IMR-90 (cell line): Measurements from ENCODE around the gene OPHN1. TPM values are rescaled to one million over a fixed set of nuclear protein-coding genes. Genes with fewer than 3 reads are reported as not detected.

ENCODE experiments used
- ATAC-seq: fragments of 200-7000 bp; cut with Tn5 transposase; 2 replicates; pipeline ENCODE4 v1.9.1; 2020; ENCODE audit warnings: low read depth, mild to moderate bottlenecking, moderate library complexity
- BruUV-seq: library from RNA; stranded (reverse); fragments of 400-500 nt; replicated peaks from 2 replicates; lab custom pipeline; 2021; lab: Mats Ljungman, UMichigan
- CTCF ChIA-PET: fragments of 300-600 bp; formaldehyde crosslinking; extraction: SDS; loops from one replicate; lab custom pipeline; 2021; ENCODE audit warnings: antibody characterized with exemption; lab: Yijun Ruan, JAX
- POLR2A ChIA-PET: fragments of 300-600 bp; sonication (Branson Sonifier 250); formaldehyde crosslinking; loops from one replicate; lab custom pipeline; 2022; ENCODE audit warnings: antibody characterized with exemption; ENCODE audit not compliant: unreplicated experiment; lab: Charles Lee
- DNase-seq: peaks from one replicate; pipeline ENCODE4 v3.0.0; 2013
- H2AFZ ChIP-seq: replicated peaks from 2 replicates; pipeline ENCODE3; 2013; ENCODE audit warnings: low read length, mild to moderate bottlenecking; ENCODE audit not compliant: poor library complexity
- H2AK5ac ChIP-seq: 2 replicates; pipeline ENCODE4 v1.6.1; 2013; ENCODE audit warnings: low read depth, low read length, inconsistent platforms
- H2AK9ac ChIP-seq: replicated peaks from 2 replicates; pipeline ENCODE3; 2013; ENCODE audit warnings: mild to moderate bottlenecking, low read depth, low read length, moderate library complexity; ENCODE audit not compliant: poor library complexity
- H2BK120ac ChIP-seq: 2 replicates; pipeline ENCODE4 v1.6.1; 2013; ENCODE audit warnings: low read depth, low read length, inconsistent platforms
- H2BK15ac ChIP-seq: 3 replicates; pipeline ENCODE4 v1.6.1; 2013; ENCODE audit warnings: low read depth, low read length, inconsistent platforms
- H2BK20ac ChIP-seq: 2 replicates; pipeline ENCODE4 v1.6.1; 2013; ENCODE audit warnings: low read depth, mild to moderate bottlenecking, inconsistent platforms, low read length, moderate library complexity
- H2BK5ac ChIP-seq: 2 replicates; pipeline ENCODE4 v1.6.1; 2013; ENCODE audit warnings: mild to moderate bottlenecking, low read depth, low read length, inconsistent platforms; ENCODE audit not compliant: poor library complexity, severe bottlenecking
- H3K14ac ChIP-seq: replicated peaks from 2 replicates; pipeline ENCODE4 v1.6.1; 2013; ENCODE audit warnings: low read depth, low read length, inconsistent platforms
- H3K18ac ChIP-seq: 2 replicates; pipeline ENCODE4 v1.6.1; 2013; ENCODE audit warnings: low read depth, low read length, control low read depth
- H3K23ac ChIP-seq: 2 replicates; pipeline ENCODE4 v1.6.1; 2013; ENCODE audit warnings: low read depth, low read length, inconsistent platforms
- H3K27ac ChIP-seq: 2 replicates; pipeline ENCODE4 v1.5.1; 2013; ENCODE audit warnings: mild to moderate bottlenecking, control low read depth, low read length; ENCODE audit not compliant: insufficient read depth
- H3K27me3 ChIP-seq: 2 replicates; pipeline ENCODE4 v1.6.1; 2013; ENCODE audit warnings: low read length; ENCODE audit not compliant: control insufficient read depth, insufficient read depth
- H3K36me3 ChIP-seq: 2 replicates; pipeline ENCODE4 v1.6.1; 2013; ENCODE audit warnings: low read length, mixed read lengths; ENCODE audit not compliant: control insufficient read depth, insufficient read depth
- H3K4ac ChIP-seq: 2 replicates; pipeline ENCODE4 v1.6.1; 2013; ENCODE audit warnings: low read depth, low read length, inconsistent platforms
- H3K4me1 ChIP-seq: 2 replicates; pipeline ENCODE4 v1.6.1; 2013; ENCODE audit warnings: low read length, mixed read lengths; ENCODE audit not compliant: control insufficient read depth, insufficient read depth
- H3K4me2 ChIP-seq: 2 replicates; pipeline ENCODE4 v1.6.1; 2013; ENCODE audit warnings: low read depth, mild to moderate bottlenecking, control low read depth, low read length, moderate library complexity
- H3K4me3 ChIP-seq: 2 replicates; pipeline ENCODE4 v1.5.1; 2013; ENCODE audit warnings: low read depth, mild to moderate bottlenecking, control low read depth, low read length, moderate library complexity; ENCODE audit not compliant: insufficient read depth
- H3K56ac ChIP-seq: 2 replicates; pipeline ENCODE4 v1.6.1; 2013; ENCODE audit warnings: low read length, inconsistent platforms; ENCODE audit not compliant: insufficient read depth; ENCODE audit errors: extremely low read depth
- H3K79me1 ChIP-seq, 2 experiments: 2 replicates each; pipeline ENCODE4 v1.6.1; 2013; ENCODE audit warnings: low read length in 2 of 2, inconsistent platforms in 1 of 2, low read depth in 1 of 2
- H3K9ac ChIP-seq: 2 replicates; pipeline ENCODE4 v1.6.1; 2013; ENCODE audit warnings: low read depth, low read length, control low read depth
- H3K9me1 ChIP-seq: 2 replicates; pipeline ENCODE4 v1.6.1; 2013; ENCODE audit warnings: low read length, inconsistent platforms; ENCODE audit not compliant: insufficient read depth
- H3K9me3 ChIP-seq: 2 replicates; pipeline ENCODE4 v1.6.1; 2013; ENCODE audit warnings: low read length; ENCODE audit not compliant: control insufficient read depth, insufficient read depth
- H4K20me1 ChIP-seq: 2 replicates; pipeline ENCODE4 v1.6.1; 2013; ENCODE audit warnings: low read length, inconsistent platforms; ENCODE audit not compliant: insufficient read depth
- H4K5ac ChIP-seq: 2 replicates; pipeline ENCODE4 v1.6.1; 2013; ENCODE audit warnings: mild to moderate bottlenecking, low read depth, low read length, control low read depth
- H4K8ac ChIP-seq, 2 experiments: 2 replicates each; pipeline ENCODE4 v1.6.1; 2013; ENCODE audit warnings: low read depth in 2 of 2, low read length in 2 of 2, control low read depth in 1 of 2, inconsistent platforms in 1 of 2
- H4K91ac ChIP-seq: 2 replicates; pipeline ENCODE4 v1.6.1; 2013; ENCODE audit warnings: low read depth, low read length, inconsistent platforms; ENCODE audit not compliant: insufficient read depth
- CEBPB ChIP-seq: IDR thresholded peaks from 2 replicates; pipeline ENCODE4 v1.6.1; 2012; ENCODE audit warnings: low read depth, low read length, improper control_type of control experiment
- MAFK ChIP-seq: IDR thresholded peaks from 2 replicates; pipeline ENCODE4 v1.6.1; 2012; ENCODE audit warnings: low read depth, low read length, improper control_type of control experiment
- MXI1 ChIP-seq: IDR thresholded peaks from 2 replicates; pipeline ENCODE4 v1.6.1; 2012; ENCODE audit warnings: low read depth, mild to moderate bottlenecking, low read length, moderate library complexity, borderline replicate concordance
- NFE2L2 ChIP-seq: fragments of 150-350 bp; IDR thresholded peaks from 2 replicates; pipeline ENCODE4 v1.6.1; 2016; ENCODE audit warnings: low read depth, mild to moderate bottlenecking, low read length
- WGBS, 2 experiments: methylation state at CpG; one replicate each; pipeline versions ENCODE4 v1.1.5 to v1.1.7; 2013; ENCODE audit warnings: missing lambda C conversion rate in 2 of 2; ENCODE audit not compliant: insufficient read length in 1 of 2; ENCODE audit errors: extremely low coverage in 2 of 2; 5-methylcytosine and 5-hydroxymethylcytosine counted together
- dilution Hi-C: fragments of 300-500 bp; cut with HindIII; formaldehyde crosslinking; loops from one replicate; pipeline ENCODE4 v1.14.3; 2018; ENCODE audit warnings: low sequenced_read_pairs; ENCODE audit not compliant: unreplicated experiment
- in situ Hi-C: fragments of 300-500 bp; cut with MboI; formaldehyde crosslinking; loops from 3 replicates; pipeline ENCODE4 v1.14.3; 2019; ENCODE audit warnings: low sequenced_read_pairs, inconsistent platforms, mixed read lengths
- intact Hi-C: fragments of 100-400 bp; cut with micrococcal nuclease; formaldehyde crosslinking; loops from 2 replicates; pipeline ENCODE4 v1.10.0; 2022
- polyA plus RNA-seq, 3 experiments: library from polyadenylated mRNA; depleted of rRNA; stranded (reverse); fragments of >200 nt; gene quantifications; 2 replicates each; pipeline ENCODE4 v1.2.3, GENCODE V29; 2012; ENCODE audit warnings: low replicate concordance in 1 of 3
- total RNA-seq: library from RNA; depleted of rRNA; stranded (reverse); fragments of >200 nt; gene quantifications from 2 replicates; pipeline ENCODE4 v1.2.3, GENCODE V29; 2012

OPHN1 gene
- total and polyA plus RNA-seq, 2 of the 4 experiments (the other 2 are of a cell fraction), result 4.0 to 13.1 TPM

GRCh38 chrX:68463880-68464279, 30.6 kb upstream of the OPHN1 start:
- ChIA-PET POLR2A (no interaction called here), CTCF (no interaction called here)
- DNase-seq (no peak), ATAC-seq (no peak)
- Histone ChIP-seq H2AK9ac (no peak overlapping the region), H3K9me3 (no peaks in the 10 kb centered on the region), H2BK20ac (no peak overlapping the region), H4K5ac (no peak overlapping the region), H3K4me2 (no peak overlapping the region), H2BK15ac (no peak overlapping the region), H3K4me3 (no peak overlapping the region), H3K23ac (no peak overlapping the region), H2AK5ac (no peak overlapping the region), H3K9ac (no peak overlapping the region), H3K14ac (no peak overlapping the region), H3K56ac (no peak overlapping the region), H3K4me1 (no peaks in the 10 kb centered on the region), H3K79me1 (no peaks in the 10 kb centered on the region), H3K18ac (no peak overlapping the region), H3K9me1 (no peaks in the 10 kb centered on the region), H3K27me3 (no peaks in the 10 kb centered on the region; the same call in 1 of the 2 replicates), H2BK5ac (no peak overlapping the region), H3K36me3 (no peaks in the 10 kb centered on the region), H2BK120ac (no peak overlapping the region), H2AFZ (no peak overlapping the region), H3K27ac (no peak overlapping the region), H4K91ac (no peak overlapping the region), H4K8ac (no peak overlapping the region), H4K20me1 (no peaks in the 10 kb centered on the region), H3K4ac (no peak overlapping the region)
- TF ChIP-seq NFE2L2, result no peak
- no peak for TF ChIP-seq CEBPB
- TF ChIP-seq MAFK, result no peak
- TF ChIP-seq MXI1, result no peak
- dilution Hi-C loops, result no loop called here
- no CpG with 5 or more reads among the region's 1 CpG for WGBS, 2 experiments
- in situ Hi-C loops, result no loop called here
- no TSS peak for BruUV-seq
- intact Hi-C loops, result no loop called here
